T follicular helper cell (primary cell): Measurements from ENCODE around the gene LYZL1.
"Not testable (repeated sequence)": the region's sequence is repeated elsewhere in the genome, so short reads cannot be mapped to it uniquely, and the experiment has no call there.

Source experiments
- DNase-seq: peaks from one replicate; pipeline ENCODE4 v3.0.0-alpha.2; 2020; ENCODE audit warnings: low read depth

Gene LYZL1

GRCh38 chr10:29308142-29308541, 19.3 kb downstream of the LYZL1 start:
- DNase-seq = not testable (repeated sequence)

- no peak for DNase-seq
Measured at GRCh38 chr10:29309465-29309864, 20.6 kb downstream of the LYZL1 start.

- DNase-seq = not testable (repeated sequence)
Measured at GRCh38 chr10:29310463-29310862, 21.6 kb downstream of the LYZL1 start.

- no peak for DNase-seq
Measured at GRCh38 chr10:29313071-29313470, 24.2 kb downstream of the LYZL1 start.

- DNase-seq = no peak
Measured at GRCh38 chr10:29314726-29315125, 25.9 kb downstream of the LYZL1 start.

GRCh38 chr10:29315814-29316213, 26.9 kb downstream of the LYZL1 start:
- no peak for DNase-seq

- DNase-seq = no peak
Measured at GRCh38 chr10:29316308-29317026, 27.6 kb downstream of the LYZL1 start.

GRCh38 chr10:29317027-29317420, 28.2 kb downstream of the LYZL1 start:
- no peak for DNase-seq

GRCh38 chr10:29317423-29318021, 28.7 kb downstream of the LYZL1 start:
- no peak for DNase-seq

- not testable (repeated sequence) for DNase-seq
Measured at GRCh38 chr10:29318141-29319071, 29.5 kb downstream of the LYZL1 start.

GRCh38 chr10:29319205-29319781, 30.4 kb downstream of the LYZL1 start:
- DNase-seq = no peak

- DNase-seq = not testable (repeated sequence)
Measured at GRCh38 chr10:29320680-29321121, 31.8 kb downstream of the LYZL1 start.

- no peak for DNase-seq
Measured at GRCh38 chr10:29321656-29322055, 32.8 kb downstream of the LYZL1 start.

GRCh38 chr10:29322918-29323317, 34.0 kb downstream of the LYZL1 start:
- DNase-seq = no peak

- DNase-seq = no peak
Measured at GRCh38 chr10:29323367-29323766, 34.5 kb downstream of the LYZL1 start.

GRCh38 chr10:29324220-29324841, 35.5 kb downstream of the LYZL1 start:
- DNase-seq = no peak

GRCh38 chr10:29326299-29326698, 37.4 kb downstream of the LYZL1 start:
- DNase-seq = no peak

- DNase-seq = no peak
Measured at GRCh38 chr10:29326886-29327745, 38.2 kb downstream of the LYZL1 start.

GRCh38 chr10:29327746-29328102, 38.9 kb downstream of the LYZL1 start:
- no peak for DNase-seq

- no peak for DNase-seq
Measured at GRCh38 chr10:29328983-29329382, 40.1 kb downstream of the LYZL1 start.

GRCh38 chr10:29329420-29329819, 40.5 kb downstream of the LYZL1 start:
- no peak for DNase-seq
